ELF-1 (cell line): ENCODE results near the gene TEPSIN.

Source experiments
- DNase-seq: peaks from one replicate; pipeline ENCODE4 v3.0.0-alpha.2; 2016; ENCODE audit warnings: low read depth, low spot score

The TEPSIN gene

DNA sequence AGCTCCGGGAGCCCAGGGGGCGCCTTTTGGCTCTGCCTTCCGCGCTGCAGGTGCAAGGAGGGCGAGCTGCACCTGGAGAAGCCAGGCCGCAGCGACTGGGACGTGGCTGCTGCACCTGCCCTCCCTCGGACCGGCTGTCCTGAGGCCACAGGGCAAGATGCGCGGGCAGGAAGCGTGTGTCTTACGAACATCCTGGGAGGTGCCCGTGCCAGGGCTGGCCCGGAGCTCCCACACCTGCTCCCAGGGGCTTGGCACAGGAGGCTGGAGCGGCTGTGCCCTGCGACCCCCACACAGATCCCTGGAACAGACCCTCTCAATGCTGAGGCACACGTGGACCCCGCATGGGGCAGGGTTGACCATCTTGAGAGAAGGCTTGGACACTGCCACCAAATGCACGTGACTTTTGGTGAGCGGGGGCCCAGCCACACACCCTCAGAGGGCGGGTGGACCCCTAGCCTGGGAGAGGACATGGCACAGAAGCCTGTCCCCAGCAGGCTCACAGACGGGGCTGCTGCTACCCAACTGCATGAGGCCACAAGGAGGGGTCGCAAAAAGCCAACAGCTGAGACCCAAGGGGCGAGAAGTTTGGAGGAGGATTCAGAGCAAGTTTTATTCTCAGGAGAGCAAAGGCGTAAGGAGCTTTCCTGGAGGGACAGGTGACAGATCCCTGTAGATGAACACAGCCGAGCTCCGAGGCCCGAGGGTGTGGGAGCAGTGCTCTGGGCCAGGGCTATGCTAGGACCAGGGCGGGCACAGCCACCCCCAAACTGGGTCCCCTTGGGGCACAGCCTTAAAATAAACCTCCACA lies 11.6 kb upstream of the TEPSIN start:
- DNase-seq: no peak

GRCh38 chr17:81249223-81250040 lies 10.6 kb upstream of the TEPSIN start:
- DNase-seq: no peak

DNA sequence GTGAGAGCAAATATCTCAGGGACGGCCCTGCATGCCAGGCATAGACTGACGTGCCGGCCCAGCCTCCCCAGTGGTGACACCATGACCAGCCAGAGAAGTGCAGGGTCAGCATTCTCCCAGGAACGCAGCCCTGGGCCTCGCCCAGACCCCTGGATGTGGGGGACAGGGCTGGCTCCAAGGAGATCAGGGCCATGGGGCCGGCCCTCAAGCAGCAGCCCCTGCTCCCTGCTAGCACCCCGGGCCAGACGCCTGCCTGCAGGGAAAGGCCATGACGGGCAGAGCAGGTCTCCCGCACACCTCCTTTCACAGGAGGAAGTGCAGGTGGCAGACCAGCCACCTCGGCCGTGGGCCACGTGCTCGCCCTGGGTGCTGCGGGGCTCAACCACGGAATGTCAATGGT lies 9.8 kb upstream of the TEPSIN start:
- no peak for DNase-seq

DNA sequence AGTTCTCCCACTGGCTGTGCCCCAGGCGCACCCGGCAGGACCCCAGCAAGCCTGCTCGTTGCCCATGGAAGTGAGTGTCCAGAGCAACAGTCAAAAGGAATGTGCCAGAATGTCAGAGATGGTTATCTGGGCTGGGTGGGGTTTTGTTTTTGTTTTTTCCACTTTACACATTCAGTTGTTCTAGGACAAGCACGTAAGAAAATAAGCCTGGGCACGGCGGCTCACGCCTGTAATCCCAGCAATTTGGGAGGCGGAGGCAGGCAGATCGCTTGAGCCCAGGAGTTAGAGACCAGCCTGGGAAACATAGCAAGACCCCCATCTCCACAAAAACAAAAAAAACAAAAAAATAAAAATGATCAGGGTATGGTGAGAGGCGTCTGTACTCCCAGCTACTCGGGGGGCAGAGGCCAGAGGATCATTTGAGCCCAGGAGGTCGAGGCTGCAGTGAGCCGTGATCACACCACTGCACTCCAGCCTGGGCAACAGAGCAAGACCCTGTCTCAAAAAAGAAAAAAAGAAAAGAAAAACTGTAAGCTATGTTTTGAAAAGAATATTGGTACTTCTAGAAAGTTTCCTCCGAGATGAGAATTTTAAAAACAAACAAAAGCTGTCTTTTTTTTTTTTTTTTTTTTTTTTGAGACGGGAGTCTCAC lies 8.6 kb upstream of the TEPSIN start:
- peak; percentile 36 for DNase-seq

DNA sequence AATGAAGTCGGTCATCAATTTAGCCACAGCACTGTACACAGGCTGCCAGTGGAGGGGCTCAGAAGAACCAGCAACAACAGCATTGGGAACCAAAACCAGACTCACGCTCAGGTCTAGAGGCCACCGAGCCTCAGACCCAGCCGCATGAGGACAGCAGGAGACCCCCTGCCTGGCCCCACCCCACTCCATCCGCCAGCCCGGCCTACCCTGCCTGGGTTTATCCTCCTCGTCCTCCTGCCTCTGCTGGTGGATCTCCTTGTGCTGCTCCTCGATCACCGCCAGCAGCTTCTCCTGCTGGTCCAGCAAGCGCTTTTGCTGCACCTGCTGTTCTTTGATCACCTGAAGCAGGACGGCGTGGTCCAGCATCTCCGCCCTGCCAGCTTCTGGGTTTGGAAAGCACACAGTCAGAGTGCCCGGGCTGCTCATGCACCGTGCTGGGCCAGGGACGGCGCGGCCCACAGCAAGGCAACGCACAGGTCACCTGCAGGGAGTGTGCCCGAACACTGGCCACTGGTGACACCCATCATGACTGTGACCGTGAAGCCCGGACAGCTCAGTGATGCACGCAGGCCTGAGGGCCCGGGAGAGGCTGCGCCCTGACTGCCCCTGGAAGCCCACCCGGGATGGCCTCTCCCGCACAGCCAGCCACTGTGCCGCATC lies 8.0 kb upstream of the TEPSIN start:
- no peak for DNase-seq

- DNase-seq: no peak
Measured at GRCh38 chr17:81246343-81246670, 7.5 kb upstream of the TEPSIN start.

DNA sequence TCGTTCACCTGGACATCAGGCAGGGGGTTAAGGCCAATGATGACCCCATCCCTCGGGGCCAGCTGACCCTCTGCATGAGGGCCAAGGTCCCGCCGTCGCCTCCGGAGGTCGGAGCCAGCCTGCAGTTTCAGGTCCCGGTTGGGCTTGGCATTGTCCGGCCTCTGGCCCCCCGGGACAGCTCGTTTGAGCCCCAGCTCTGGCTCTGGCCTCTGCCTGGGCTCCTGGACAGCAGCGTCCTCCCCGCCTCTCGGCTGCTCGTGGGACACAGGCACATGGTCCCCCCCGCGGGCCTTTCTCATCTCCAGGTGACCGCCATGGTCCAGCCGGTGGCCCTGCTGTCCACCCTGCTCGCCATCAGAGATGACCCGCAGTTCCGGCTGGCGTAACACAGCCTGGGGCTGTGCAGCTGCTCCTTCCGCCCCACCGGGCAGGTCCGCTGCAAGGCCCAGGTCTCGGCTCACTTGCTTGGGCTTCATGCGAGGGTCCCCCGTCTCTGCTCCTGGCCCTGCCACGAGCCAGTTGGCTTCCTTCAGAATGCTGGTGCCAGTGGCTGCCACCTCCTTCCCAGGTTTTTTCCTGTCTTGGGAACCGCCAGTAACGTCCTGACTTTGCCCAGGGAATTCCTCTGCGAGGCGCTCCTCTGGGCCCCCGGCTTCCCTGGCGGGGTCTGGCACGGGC lies 6.9 kb upstream of the TEPSIN start:
- DNase-seq: peak; percentile 31

- no peak for DNase-seq
Measured at GRCh38 chr17:81245024-81245664, 6.3 kb upstream of the TEPSIN start.

GRCh38 chr17:81244358-81245023 lies 5.6 kb upstream of the TEPSIN start:
- DNase-seq: peak; percentile 58

GRCh38 chr17:81243333-81243664 lies 4.4 kb upstream of the TEPSIN start:
- DNase-seq: no peak

DNA sequence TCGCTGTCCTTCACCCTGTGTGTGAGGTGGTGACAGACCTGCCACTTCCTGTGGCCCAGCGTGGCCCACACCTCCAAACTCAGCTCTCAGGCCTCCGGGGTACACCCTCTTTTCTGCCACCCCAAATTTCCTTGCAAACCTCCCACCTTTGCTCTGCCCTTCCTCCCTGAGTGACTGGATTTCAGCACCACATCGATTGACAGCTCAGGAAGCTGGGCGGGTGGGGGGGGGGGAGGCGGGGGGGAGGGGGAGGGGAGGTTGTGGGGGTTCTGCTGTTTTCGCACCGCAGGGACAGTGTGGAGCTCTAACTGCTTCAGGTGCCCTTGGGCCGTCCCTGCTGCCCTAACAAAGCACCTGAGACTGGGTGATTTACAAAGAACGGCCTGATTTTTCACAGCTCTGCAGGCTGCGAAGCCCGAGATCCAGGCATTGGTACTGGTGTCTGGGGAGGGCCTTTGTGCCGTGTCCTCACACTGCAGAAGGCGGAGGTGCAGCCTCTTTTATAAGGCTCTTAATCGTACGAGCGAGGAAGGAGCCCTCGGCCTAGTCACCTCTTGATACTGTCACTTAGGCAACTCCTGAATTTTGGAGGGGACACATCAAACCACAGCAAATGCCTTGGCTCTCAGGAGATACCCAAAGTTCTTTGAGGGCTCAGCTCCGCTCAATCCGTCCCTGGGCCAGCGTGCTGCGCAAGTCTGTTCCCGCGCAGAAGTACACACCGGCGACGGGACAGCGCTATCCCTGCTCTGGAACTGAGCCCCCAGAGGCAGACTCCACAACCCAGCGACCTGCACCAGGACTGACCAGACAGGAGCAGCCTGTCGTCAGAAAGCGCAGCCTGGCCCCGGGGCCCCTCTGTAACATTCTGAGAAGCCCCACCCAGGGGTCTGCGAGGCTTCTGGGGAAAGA lies 3.8 kb upstream of the TEPSIN start:
- peak; percentile 56 for DNase-seq

DNA sequence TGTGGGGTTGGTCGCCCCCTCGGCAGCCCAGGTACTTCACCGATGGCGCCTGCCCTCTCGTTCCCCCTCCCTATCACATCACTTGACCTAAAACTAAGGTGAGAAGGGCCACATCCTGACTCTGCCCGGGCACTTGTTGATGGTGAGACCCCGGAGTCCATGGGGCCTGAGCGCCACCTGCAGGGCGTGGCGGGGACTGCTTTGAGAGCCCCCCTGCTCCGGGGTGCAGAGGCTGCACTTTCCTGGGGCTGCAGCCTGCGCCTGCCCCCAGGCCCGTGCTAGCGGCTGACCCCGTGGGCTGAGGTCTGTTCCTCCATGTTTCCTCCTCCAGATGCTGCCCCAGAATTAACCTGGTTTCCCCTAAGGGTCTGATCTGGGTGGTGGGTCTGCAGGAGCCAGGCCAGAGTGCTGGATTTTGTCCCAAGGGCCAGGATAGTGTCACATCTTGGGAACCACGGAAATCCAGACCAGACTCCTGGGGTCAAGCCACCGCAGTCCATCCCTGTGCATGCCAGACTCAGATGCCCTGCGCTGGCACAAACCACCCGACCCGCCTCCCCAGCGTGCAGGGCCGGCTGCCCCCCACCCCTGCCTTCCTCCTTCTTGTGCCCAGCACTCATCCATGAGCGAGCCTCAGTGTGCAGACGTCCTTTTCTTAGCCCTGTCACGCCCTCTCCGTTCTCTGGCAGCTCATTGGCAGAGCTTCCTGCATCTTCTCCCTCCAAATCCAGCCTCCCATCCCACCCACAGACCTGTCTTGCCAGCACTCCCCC lies 3.0 kb upstream of the TEPSIN start:
- DNase-seq: peak; percentile 88

- DNase-seq: no peak
Measured at GRCh38 chr17:81241203-81241602, 2.3 kb upstream of the TEPSIN start.

DNA sequence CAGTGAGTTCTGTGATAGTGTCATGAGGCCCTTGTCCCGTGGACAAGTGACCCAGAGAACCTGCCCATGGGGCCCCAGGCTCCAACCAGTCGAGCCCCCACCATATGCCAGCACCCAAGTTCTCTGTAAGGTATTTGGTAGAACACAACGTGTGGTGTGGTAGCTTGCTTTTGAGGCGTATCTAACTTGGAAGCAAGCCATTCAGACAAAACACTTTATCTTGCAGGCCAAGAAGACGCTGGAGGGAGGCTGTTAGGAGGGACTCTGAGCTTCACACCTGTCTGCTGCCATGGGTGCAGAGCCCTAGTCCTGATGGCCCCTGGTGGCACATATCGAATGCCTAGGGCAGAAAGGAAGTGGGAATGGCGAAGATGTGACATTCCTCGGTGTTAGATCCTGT lies 1.9 kb upstream of the TEPSIN start:
- no peak for DNase-seq

DNA sequence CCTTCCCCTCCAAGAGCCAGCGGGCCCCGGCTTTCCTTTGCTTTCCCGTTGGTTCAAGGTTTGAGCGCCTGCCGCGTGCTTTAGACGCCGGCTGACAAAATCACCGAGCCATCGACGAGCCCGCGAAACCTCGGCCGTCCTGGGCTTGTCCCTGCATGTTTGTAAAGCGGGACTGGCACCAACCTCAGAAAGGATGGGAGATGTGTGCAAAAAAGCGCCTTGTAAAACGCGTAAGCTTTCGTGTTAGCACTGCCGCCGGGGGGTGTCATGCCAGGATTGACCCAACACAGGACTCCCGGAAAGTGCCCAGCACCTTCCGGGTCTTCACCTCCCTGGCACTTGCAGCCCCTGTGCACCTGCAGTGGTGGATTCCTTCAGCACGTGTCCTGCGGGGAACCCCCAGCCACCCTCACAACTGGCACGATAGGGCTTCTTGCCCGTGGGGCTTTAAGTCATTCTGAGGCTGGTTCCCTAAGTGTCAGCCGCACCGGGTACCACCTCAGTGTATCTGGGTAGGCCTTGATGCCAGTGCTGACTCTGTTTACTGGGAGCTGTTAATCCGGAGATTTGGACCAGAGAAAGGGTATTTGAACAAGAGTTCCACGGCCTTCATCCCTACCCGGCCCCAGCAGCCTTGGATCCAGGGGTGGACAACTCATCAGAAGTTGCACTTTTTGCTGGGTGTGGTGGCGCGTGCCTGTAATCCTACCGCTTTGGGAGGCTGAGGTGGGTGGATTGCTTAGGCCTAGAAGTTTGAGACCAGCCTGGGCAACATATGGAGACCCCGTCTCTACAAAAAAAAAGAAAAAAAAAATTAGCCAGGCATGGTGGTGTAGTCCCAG lies 1.1 kb upstream of the TEPSIN start:
- DNase-seq: peak; percentile 33

DNA sequence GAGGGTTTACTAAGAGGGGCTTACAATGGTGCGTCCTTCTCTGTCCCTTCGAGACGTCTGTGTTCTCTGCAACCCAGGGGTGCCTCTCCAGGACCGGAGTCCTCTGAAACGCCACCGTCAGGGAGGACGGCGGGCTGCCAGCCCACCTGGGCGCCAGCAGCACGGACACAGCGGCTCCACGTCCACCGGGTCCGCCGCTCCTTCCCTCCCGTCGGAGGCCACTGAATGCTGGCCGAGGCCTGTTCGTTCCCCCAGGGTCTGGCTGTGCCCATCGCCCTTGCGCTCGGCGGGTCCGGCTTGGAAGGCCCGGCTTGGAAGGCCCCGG lies 403 bp downstream of the TEPSIN start:
- DNase-seq: no peak

DNA sequence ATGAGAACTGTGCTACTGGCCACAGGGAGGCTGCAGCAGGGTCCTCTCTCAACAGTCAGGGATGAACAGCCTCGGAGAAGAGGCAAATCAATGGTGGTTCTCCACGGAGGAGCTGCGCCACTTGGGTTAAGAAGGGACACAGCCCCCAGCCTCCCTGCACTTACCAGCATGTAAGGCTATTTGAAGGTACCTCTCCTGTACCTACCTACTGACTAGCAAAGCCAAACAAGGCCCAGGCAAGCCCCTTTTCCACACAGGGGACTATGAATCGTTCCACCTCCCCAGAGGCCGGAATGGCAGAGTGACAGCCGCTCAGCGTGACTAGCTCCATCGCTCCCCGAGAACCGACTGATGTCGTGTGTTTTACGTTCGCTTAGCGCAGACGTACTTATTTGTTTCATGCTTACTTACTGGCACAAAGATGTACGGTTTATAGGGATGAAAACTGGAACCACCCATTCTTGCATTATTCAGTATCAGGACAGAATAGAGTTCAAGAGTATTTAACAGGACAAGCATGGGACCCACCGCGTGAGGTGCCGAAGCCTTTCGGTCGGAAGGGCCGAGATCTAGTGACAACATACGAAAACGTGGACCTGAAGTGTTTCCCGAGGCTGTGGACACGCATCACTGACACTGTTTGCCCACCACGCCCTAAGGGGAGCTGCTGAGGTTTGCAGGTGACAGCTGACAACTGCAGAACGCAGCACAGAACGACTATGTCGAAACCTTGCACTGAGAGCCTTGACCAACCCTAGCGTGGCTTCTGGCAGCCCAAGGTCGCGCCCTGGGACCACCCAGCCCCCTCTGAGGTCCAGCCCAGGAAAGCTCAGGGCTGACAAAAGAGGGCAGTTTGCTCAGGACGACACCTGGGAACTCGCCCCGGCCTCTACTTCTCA lies 1.0 kb downstream of the TEPSIN start:
- no peak for DNase-seq
